Mammary epithelial cell (primary cell): ENCODE results near the gene SSR4.

Experiments used
- EZH2 ChIP-seq: IDR thresholded peaks from 2 replicates; pipeline ENCODE4 v1.6.1; 2012; ENCODE audit warnings: low read length, inconsistent platforms, borderline replicate concordance
- TF ChIP-seq, protein P1 (sequence below), 2 donors: IDR thresholded peaks in 1 of 2; conservative IDR thresholded peaks in 1 of 2; 2 replicates each; pipeline ENCODE4 v1.5.1; 2011 to 2012; ENCODE audit warnings: inconsistent platforms in 2 of 2, low read length in 2 of 2, mild to moderate bottlenecking in 2 of 2, control low read depth in 1 of 2, low read depth in 1 of 2; ENCODE audit not compliant: insufficient read depth in 1 of 2; ENCODE audit errors: extremely low read depth in 1 of 2

DNA sequence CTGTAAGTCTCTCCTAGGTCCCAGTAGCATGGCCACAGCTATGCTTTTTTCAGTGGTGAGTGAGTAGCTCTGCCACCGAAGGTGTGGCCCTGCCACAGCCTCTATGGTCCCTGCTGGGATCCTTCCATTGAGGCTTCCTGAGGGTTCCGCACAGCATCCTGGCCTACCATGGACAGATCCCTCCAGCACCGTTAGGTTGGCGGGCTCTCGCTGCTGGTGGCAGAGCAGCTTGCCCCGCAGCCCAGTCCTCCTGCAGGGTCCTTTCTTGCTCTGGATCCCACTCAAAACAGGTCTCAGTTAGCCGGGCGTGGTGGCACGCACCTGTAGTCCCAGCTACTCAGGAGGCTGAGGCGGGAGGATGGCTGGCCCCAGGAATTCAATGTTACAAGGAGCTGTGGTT lies 38.3 kb downstream of the SSR4 start:
- TF ChIP-seq, protein P1, sequence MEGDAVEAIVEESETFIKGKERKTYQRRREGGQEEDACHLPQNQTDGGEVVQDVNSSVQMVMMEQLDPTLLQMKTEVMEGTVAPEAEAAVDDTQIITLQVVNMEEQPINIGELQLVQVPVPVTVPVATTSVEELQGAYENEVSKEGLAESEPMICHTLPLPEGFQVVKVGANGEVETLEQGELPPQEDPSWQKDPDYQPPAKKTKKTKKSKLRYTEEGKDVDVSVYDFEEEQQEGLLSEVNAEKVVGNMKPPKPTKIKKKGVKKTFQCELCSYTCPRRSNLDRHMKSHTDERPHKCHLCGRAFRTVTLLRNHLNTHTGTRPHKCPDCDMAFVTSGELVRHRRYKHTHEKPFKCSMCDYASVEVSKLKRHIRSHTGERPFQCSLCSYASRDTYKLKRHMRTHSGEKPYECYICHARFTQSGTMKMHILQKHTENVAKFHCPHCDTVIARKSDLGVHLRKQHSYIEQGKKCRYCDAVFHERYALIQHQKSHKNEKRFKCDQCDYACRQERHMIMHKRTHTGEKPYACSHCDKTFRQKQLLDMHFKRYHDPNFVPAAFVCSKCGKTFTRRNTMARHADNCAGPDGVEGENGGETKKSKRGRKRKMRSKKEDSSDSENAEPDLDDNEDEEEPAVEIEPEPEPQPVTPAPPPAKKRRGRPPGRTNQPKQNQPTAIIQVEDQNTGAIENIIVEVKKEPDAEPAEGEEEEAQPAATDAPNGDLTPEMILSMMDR (conservative IDR thresholded peaks at IDR 0.05 in 1 of 2, IDR thresholded peaks at IDR 0.05 in 1 of 2; ENCODE audit: extremely low read depth in 1 of 2, insufficient read depth in 1 of 2, low read depth in 1 of 2, low read length in 2 of 2): no peak
- no peak for TF ChIP-seq EZH2
